OCI-LY1 (cell line): ENCODE results near the gene ASMTL.
A peak's percentile ranks its signal among the peaks of the same experiment; 100 is the strongest.

Experiments used
- H2AFZ ChIP-seq: fragments of 200-600 bp; sonication (generic), shearing (Covaris generic); 2 replicates; pipeline ENCODE4 v1.6.0; 2014; ENCODE audit warnings: antibody characterized with exemption, mild to moderate bottlenecking, low read length
- H3F3A ChIP-seq: fragments of 200-600 bp; sonication (generic), shearing (Covaris generic); 2 replicates; pipeline ENCODE4 v1.6.0; 2014; ENCODE audit warnings: mild to moderate bottlenecking, antibody characterized with exemption, low read length, moderate library complexity; ENCODE audit not compliant: insufficient read depth
- H3K27ac ChIP-seq: fragments of 200-600 bp; sonication (generic); 2 replicates; pipeline ENCODE4 v1.5.1; 2014; ENCODE audit warnings: low read length, mixed run types, mild to moderate bottlenecking, low read depth; ENCODE audit not compliant: poor library complexity, severe bottlenecking
- H3K27me3 ChIP-seq: fragments of 200-600 bp; sonication (generic); 2 replicates; pipeline ENCODE4 v1.6.0; 2014; ENCODE audit warnings: antibody characterized with exemption, mild to moderate bottlenecking, low read length, moderate library complexity; ENCODE audit not compliant: insufficient read depth
- H3K36me3 ChIP-seq: fragments of 200-600 bp; sonication (generic); 2 replicates; pipeline ENCODE4 v1.6.1; 2014; ENCODE audit warnings: mild to moderate bottlenecking, antibody characterized with exemption, low read length, moderate library complexity, mixed read lengths; ENCODE audit not compliant: insufficient read depth
- H3K4me1 ChIP-seq: fragments of 200-600 bp; sonication (generic); 2 replicates; pipeline ENCODE4 v1.5.1; 2014; ENCODE audit warnings: mild to moderate bottlenecking, low read length, moderate library complexity; ENCODE audit not compliant: insufficient read depth, severe bottlenecking
- H3K4me2 ChIP-seq: fragments of 200-600 bp; sonication (generic), shearing (Covaris generic); 2 replicates; pipeline ENCODE4 v1.6.1; 2014; ENCODE audit warnings: low read length
- H3K4me3 ChIP-seq: fragments of 200-600 bp; sonication (generic); 2 replicates; pipeline ENCODE4 v1.5.1; 2014; ENCODE audit warnings: low read length, low read depth, mild to moderate bottlenecking, mixed read lengths; ENCODE audit not compliant: poor library complexity, severe bottlenecking
- H3K79me2 ChIP-seq: fragments of 200-600 bp; shearing (Covaris generic); 2 replicates; pipeline ENCODE4 v1.6.1; 2016; ENCODE audit warnings: mixed run types, low read length, mixed read lengths; ENCODE audit not compliant: insufficient read depth
- H3K9ac ChIP-seq: fragments of 200-600 bp; sonication (generic), shearing (Covaris generic); 2 replicates; pipeline ENCODE4 v1.6.1; 2014; ENCODE audit warnings: mild to moderate bottlenecking, low read length, mixed read lengths
- H3K9me2 ChIP-seq: fragments of 200-600 bp; sonication (generic), shearing (Covaris generic); 2 replicates; pipeline ENCODE4 v1.6.1; 2014; ENCODE audit warnings: low read depth, mild to moderate bottlenecking, low read length, mixed read lengths
- H3K9me3 ChIP-seq: fragments of 200-600 bp; shearing (Covaris generic); 2 replicates; pipeline ENCODE4 v1.6.1; 2014; ENCODE audit warnings: low read length, mixed read lengths
- H4K20me1 ChIP-seq: fragments of 200-600 bp; sonication (generic), shearing (Covaris generic); 2 replicates; pipeline ENCODE4 v1.6.0; 2016; ENCODE audit warnings: mild to moderate bottlenecking, low read length; ENCODE audit not compliant: insufficient read depth
- EZH2 ChIP-seq: fragments of 200-600 bp; sonication (generic), shearing (Covaris generic); IDR thresholded peaks from 2 replicates; pipeline ENCODE4 v1.8.0; 2017; ENCODE audit warnings: borderline replicate concordance, mixed run types, mild to moderate bottlenecking, antibody characterized with exemption, low read length, moderate library complexity, mixed read lengths
- TF ChIP-seq, protein P1 (sequence below): fragments of 200-600 bp; sonication (generic), shearing (Covaris generic); IDR thresholded peaks from 2 replicates; pipeline ENCODE4 v1.5.1; 2017; ENCODE audit warnings: mild to moderate bottlenecking, antibody characterized with exemption, low read length, moderate library complexity, mixed read lengths

ASMTL gene

DNA sequence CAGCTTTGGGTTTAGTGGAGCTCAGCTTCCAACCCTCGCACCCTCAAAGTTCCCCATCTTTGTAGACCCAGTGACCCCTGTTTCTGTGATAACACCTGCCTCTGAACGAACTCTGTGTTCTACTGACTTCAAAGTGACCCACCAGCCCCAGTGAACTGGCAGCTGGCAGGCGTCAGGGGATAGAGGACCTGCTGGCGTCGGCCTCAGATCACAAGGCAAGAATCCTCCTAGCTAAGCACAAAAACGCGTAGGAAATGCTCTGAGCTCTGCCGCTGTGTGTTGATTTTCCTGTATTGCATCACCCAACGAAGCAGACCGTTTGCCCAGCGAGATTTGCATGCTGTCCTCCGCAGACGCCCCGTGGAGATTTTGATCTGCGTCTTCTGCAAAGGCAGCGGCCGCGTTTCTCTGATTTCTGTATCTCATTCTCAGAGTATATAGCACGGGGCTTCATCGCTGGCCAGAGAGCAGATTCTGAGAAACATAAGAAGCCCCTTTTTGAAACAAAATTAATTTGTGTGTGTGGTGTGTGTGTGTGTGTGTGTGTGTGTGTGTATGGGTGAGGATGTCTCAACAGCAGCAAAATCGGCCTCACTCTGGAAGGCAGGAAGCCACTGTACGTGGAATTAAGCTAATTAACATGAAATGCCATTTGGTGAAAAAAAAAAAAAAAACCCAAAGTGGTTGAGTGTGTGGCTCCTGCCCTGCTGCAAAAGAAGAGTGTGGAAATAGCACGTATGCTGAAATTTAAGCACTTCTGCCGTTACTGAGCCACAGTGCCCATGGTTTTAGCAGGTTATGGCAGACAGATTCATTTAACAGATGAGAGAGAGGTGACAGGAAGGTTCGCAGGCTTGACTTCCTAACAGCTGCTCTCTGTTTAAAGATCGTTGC, 29.2 kb upstream of the ASMTL start:
- Histone ChIP-seq H2AFZ (no peak overlapping the region), H3K36me3 (peaks cover 63% of the 10 kb centered on the region), H3K9me2 (no peaks in the 10 kb centered on the region), H3K4me1 (peaks cover 74% of the 10 kb centered on the region), H3K9me3 (no peaks in the 10 kb centered on the region; the same call in 1 of the 2 replicates), H3F3A (peaks cover 4% of the 10 kb centered on the region; the same call in 1 of the 2 replicates), H3K27ac (peak overlapping the region; percentile 97), H4K20me1 (no peaks in the 10 kb centered on the region), H3K4me2 (peak overlapping the region; percentile 53), H3K9ac (peak overlapping the region; percentile 71), H3K4me3 (peak overlapping the region; percentile 37), H3K79me2 (peaks cover 36% of the 10 kb centered on the region), H3K27me3 (no peaks in the 10 kb centered on the region)
- TF ChIP-seq, protein P1, sequence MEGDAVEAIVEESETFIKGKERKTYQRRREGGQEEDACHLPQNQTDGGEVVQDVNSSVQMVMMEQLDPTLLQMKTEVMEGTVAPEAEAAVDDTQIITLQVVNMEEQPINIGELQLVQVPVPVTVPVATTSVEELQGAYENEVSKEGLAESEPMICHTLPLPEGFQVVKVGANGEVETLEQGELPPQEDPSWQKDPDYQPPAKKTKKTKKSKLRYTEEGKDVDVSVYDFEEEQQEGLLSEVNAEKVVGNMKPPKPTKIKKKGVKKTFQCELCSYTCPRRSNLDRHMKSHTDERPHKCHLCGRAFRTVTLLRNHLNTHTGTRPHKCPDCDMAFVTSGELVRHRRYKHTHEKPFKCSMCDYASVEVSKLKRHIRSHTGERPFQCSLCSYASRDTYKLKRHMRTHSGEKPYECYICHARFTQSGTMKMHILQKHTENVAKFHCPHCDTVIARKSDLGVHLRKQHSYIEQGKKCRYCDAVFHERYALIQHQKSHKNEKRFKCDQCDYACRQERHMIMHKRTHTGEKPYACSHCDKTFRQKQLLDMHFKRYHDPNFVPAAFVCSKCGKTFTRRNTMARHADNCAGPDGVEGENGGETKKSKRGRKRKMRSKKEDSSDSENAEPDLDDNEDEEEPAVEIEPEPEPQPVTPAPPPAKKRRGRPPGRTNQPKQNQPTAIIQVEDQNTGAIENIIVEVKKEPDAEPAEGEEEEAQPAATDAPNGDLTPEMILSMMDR = no peak
- TF ChIP-seq EZH2 = no peak

DNA sequence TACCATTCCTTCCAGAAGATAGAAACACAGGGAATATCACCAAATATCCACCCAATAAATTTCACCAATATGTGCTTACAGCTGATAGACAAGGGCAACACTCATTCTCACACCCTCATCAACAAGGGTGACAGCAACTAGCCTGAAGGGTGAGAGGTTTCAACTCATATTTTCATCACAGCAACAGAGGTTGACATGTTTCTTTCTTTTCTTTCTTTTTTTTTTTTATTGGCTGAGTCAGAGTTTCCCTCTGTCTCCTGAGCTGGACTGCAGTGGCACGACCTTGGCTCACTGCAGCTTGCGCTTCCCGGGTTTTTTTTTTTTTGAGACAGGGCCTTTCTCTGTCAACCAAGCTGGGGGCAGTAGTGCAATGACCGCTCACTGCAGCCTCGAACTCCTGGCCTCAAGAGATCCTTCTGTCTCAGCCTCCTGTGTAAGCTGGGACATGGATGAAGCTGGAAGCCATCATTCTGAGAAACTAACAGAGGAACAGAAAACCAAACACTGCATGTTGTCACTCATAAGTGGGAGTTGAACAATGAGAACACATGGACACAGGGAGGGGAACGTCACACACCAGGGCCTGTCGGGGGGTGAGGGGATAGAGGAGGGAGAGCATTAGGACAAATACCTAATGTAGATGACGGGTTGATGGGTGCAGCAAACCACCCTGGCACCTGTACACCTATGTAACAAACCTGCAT, 27.5 kb upstream of the ASMTL start:
- peaks cover 64% of the 10 kb centered on the region for H3K36me3 ChIP-seq
- peaks cover 4% of the 10 kb centered on the region; the same call in 1 of the 2 replicates for H3F3A ChIP-seq
- H2AFZ ChIP-seq = no peak overlapping the region
- H3K4me2 ChIP-seq = peak overlapping the region; percentile 13; the same call in 1 of the 2 replicates
- peaks cover 70% of the 10 kb centered on the region for H3K4me1 ChIP-seq
- H4K20me1 ChIP-seq = no peaks in the 10 kb centered on the region
- H3K27me3 ChIP-seq = no peaks in the 10 kb centered on the region
- TF ChIP-seq EZH2 = no peak
- TF ChIP-seq, protein P1 = no peak
- peaks cover 31% of the 10 kb centered on the region for H3K79me2 ChIP-seq
- H3K9ac ChIP-seq = peak overlapping the region; percentile 34
- H3K4me3 ChIP-seq = no peak overlapping the region
- peak overlapping the region; percentile 97 for H3K27ac ChIP-seq
- no peaks in the 10 kb centered on the region for H3K9me2 ChIP-seq
- H3K9me3 ChIP-seq = no peaks in the 10 kb centered on the region; the same call in 1 of the 2 replicates

DNA sequence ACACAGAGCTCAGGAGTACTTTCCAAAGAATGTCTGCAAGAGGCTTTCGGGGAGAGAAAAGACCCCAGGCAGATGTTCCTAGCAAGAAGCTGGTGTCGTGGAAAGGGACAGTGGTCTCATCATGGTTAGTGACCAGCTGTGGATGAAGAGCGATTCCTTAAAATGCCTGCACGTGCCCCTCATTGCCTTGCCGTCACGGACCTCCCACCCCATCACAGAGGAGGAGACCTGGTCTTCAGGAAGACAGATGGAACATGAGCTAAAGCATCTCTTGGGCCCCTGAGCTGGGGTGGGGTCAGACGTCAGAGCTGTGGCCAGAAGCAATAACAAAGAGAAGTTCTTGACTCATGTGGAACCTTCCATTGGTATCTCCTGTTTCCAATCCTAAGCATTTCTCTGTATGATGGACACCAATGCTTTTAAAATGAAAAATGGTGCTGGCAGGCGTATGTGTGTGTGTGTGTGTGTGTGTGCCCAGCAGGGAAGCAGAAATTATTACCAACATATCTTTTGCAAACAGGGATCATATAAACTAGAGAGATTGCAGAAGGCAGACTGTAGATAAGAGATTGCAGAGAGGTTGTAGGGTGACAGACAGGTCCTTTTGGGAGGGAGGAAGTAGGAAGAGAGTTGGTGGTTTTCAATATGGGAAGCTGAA, 25.2 kb upstream of the ASMTL start:
- Histone ChIP-seq H3K79me2 (peaks cover 31% of the 10 kb centered on the region), H2AFZ (no peak overlapping the region), H3F3A (no peaks in the 10 kb centered on the region), H3K9ac (no peak overlapping the region), H3K9me2 (no peaks in the 10 kb centered on the region), H3K27ac (peak overlapping the region; percentile 97), H3K9me3 (no peaks in the 10 kb centered on the region; the same call in 1 of the 2 replicates), H3K4me2 (no peak overlapping the region), H3K27me3 (no peaks in the 10 kb centered on the region), H3K36me3 (peaks cover 63% of the 10 kb centered on the region), H3K4me1 (peaks cover 47% of the 10 kb centered on the region), H3K4me3 (no peak overlapping the region), H4K20me1 (no peaks in the 10 kb centered on the region)
- TF ChIP-seq, protein P1 = no peak
- no peak for TF ChIP-seq EZH2
